Left lobe of liver (tissue), 2 donors: ENCODE data around the gene RFT1. TPM values are rescaled to one million over a fixed set of nuclear protein-coding genes. Genes with fewer than 3 reads are reported as not detected.

Experiments
- ATAC-seq: fragments of 200-7000 bp; cut with Tn5 transposase; one replicate; pipeline ENCODE4 v1.9.1; 2020; ENCODE audit warnings: mild to moderate bottlenecking, moderate library complexity
- DNase-seq: peaks from one replicate; pipeline ENCODE4 v3.0.0-alpha.2; 2020; ENCODE audit warnings: low spot score
- total RNA-seq: library from RNA; stranded (reverse); gene quantifications from one replicate; pipeline ENCODE4 v1.2.1, GENCODE V29; 2021
- donor health status: DM: no; HTN: no; CAD: no; lungs with moderate emphysema.
- donor health status: DM: no; HTN: yes; CAD: no.

Gene RFT1
- total RNA-seq, 1 donor from 2014 or later, result 11.8 TPM

DNA sequence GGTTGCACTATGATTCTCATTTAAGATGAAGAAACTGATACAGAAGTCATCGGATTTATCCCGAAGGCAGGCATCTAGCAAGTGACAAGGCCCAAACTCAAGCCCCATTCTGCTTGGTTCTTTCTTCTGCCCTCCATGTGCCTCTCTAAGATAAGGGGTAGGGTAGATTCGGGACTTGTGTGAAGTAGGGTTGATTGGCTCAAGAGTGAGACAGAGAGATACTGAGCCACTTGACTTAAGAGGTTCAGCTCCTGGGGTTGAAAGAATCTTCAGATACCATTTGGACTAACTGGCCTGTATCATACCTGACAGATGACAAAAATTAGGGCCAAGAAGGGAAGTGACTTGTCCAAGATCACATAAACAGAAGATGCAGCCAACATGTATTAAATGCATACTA lies 891 bp downstream of the RFT1 start:
- no peak for DNase-seq
- ATAC-seq, result no peak

DNA sequence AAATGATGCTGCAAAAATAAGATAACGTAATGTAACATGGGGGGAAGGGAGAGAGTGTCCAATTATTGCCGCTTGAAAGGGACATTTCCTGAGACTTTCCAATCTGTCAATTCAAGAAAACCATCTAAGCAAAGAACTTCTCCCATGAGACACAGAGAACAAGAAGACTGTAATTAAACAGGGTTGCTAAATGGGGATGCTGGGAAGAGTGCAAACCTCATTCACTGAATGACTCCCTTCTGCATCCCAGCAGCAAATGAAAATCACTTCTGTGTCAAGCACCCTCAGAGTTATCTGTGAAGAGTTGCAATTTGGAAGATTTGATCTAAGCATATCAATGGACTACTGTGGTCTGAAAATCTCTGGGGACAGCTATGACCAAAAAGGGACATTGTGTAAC lies 3.6 kb downstream of the RFT1 start:
- DNase-seq (no peak), ATAC-seq (no peak)

DNA sequence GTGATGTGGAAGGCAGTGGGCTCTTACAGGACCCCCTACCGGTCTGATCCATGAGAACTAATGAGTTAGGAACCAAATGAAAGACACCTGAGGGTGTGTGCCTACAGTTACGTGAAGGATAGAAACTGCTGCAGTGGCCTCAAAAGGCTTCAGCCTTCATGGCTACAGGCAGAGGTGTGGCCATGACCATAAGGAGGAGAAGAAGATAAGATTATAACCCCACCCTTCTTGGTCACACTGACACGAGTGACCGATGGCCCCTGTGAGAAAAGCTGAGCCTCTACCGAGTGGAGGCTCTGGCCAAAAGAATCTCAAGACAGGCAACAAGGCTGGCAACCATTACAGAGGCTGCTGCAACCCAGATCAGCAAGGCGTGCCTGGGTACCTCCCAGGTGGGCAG lies 6.3 kb downstream of the RFT1 start:
- no peak for ATAC-seq
- DNase-seq, result no peak

GRCh38 chr3:53123510-53123909 lies 6.7 kb downstream of the RFT1 start:
- ATAC-seq (no peak), DNase-seq (no peak)

DNA sequence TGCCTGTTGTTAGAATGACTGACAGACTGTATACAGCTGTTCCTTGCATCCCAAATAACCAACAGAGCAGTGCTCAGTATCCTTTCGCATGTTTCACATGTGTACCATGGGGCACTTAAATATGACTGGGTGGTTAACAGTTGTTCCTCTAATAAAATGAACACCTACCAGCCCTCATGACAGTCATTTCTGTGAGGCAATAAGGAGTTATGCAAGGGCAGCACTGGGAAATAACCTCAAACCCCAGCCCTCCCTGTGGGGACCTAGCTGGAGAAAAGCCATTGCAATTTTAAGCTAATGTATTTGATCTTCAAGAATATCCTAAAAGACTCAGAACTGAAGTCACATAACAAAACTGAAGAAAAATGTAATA lies 7.3 kb downstream of the RFT1 start:
- ATAC-seq, result no peak
- no peak for DNase-seq

GRCh38 chr3:53122255-53122932 lies 7.8 kb downstream of the RFT1 start:
- DNase-seq (no peak), ATAC-seq (no peak)

DNA sequence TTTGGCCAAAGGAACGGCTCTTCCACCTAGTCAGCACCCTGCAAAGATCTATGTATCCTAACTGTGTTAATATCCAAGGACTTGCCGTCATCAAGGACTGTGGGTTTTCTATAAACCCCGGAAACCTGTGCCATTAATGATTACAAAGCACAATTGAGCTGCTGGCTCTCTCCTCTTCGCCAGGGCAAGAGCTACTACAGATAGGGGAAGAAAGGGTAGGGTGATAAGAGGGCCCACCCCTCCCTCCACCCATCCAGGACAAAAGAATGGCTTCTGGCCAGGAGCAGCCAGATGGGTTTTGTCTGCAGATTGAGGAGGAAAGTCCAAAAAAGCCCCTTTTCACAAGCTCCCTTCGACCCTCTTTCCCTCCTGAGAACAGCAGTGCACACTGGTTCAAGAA lies 9.9 kb downstream of the RFT1 start:
- DNase-seq (no peak), ATAC-seq (no peak)

- no peak for DNase-seq
- ATAC-seq, result no peak
These were observed 13.3 kb downstream of the RFT1 start for GRCh38 chr3:53116956-53117355.

DNA sequence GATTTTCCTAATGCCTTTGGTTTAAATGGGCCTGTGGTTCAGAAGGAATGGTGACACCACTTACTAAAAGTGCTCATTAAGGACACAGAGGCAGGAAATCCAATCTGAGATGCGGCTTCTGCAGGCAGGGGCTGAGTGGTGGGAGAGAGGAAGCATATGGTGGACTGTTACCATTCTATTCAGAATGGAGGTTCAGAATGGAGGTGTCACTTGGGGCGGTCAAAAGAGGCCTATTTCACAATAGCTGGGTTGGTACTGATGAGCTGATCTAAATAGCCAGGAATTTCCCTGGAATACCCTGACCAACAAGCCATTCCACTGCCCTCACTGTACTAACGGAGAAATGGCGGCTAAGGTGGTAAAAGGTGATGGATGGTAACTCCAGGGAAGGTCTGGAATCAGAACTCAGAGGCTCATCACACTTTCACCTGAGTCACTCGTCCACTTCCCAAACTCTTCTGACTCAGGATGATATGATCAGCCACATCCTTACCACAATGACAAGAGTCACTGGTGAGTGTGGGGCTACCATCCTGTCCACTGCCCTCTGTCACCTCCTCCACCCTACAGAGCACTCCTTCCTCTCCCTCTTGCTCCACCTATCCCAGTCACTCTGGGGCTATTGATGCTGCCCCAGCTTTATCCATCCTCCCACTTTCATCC lies 15.7 kb downstream of the RFT1 start:
- DNase-seq (no peak), ATAC-seq (no peak)

DNA sequence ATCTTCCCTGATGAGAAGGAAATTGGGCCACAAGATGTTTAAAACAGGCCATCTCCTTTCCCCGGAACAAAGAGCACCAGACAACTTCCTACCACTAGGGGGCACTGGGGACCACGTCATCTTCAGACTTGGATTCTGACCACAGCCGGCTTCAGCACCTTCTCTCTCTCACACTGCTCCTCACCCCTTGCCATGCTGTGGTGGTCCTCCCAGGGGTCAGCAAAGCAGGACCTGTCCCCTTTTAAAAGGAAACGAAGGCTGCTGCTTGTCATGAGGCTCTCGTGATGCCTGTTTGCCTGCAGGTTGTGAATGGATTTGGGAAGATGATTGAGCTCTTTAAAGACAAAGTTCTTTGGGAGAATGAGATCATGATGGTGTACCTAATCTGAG lies 16.2 kb downstream of the RFT1 start:
- DNase-seq (peak; percentile 73), ATAC-seq (peak; percentile 89)

DNA sequence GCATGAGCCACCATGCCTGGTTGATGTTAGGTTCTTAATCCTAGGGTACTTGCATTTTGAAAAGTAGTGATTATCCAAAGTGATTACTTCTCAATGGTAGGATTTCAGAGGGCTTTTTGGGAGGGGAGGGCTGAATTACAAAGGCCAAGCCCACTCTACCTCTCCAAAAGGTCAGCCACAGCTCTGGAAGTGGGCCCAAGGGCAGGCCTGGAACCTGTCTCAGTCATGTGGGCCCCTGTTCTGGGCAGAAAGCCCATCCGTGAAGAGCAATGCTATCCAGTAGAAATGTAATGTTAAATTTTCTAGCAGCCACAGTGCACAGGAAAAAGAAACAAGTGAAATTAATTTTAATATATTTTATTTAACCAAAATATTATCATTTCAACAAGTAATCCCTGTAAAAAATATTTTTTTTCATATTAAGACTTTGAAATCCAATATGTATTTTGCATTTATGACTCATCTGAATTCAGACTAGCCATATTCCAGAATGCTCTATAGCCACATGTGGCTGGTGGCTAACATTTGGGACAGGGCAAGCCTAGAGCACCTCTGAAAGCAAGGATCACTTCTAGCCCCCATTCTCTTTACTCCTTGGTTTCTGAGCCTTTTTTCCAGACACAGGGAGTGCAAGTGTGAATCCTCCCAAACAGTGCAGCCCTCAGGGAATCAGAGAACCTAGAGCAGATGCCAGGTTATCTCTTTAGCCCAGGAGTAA lies 16.8 kb downstream of the RFT1 start:
- DNase-seq, result no peak
- peak; percentile 61 for ATAC-seq

GRCh38 chr3:53111822-53112221 lies 18.4 kb downstream of the RFT1 start:
- no peak for ATAC-seq
- no peak for DNase-seq

- ATAC-seq (peak; percentile 81), DNase-seq (no peak)
These were observed 20.1 kb downstream of the RFT1 start for GRCh38 chr3:53109891-53110771.

DNA sequence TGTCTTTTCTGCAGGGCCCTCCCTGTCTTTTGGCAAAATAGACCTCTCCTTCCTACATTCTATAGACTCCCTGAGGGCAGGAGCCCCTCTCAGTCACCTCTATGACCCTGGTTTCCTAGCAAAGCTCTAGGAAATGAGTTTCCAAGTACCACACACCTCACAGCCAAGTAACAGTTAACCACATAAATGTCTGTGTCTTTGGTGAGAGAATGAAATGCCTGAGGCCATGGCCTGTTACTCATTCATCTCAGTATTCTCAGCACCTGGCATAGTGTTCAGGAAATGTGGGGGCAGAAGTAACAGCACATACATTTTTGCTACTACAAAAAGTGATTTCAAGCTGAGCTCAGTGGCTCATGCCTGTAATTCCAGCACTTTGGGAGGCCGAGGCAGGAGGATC lies 21.0 kb downstream of the RFT1 start:
- ATAC-seq (no peak), DNase-seq (no peak)

DNA sequence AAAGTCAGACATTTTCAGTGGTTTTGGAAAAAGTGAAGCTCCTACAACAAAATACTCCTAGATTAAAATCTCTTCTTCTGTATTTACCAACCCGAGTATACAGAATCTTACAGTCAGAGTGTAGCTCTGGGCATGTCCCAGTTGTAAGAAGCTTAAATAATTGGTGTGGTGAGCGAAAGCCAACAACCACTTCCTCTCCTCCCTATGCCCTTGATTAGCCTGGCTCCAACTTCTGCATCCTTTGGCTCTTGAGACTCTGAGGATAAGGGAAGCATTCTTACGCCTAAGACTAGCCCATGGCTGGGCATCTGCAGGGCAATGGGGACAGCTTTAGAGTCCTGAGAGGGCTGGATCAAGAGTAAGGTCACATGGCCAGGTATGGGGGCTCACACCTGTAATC lies 25.5 kb downstream of the RFT1 start:
- ATAC-seq, result peak; percentile 21
- no peak for DNase-seq

GRCh38 chr3:53103397-53104296 lies 26.6 kb downstream of the RFT1 start:
- peak; percentile 28 for ATAC-seq
- DNase-seq, result no peak

DNA sequence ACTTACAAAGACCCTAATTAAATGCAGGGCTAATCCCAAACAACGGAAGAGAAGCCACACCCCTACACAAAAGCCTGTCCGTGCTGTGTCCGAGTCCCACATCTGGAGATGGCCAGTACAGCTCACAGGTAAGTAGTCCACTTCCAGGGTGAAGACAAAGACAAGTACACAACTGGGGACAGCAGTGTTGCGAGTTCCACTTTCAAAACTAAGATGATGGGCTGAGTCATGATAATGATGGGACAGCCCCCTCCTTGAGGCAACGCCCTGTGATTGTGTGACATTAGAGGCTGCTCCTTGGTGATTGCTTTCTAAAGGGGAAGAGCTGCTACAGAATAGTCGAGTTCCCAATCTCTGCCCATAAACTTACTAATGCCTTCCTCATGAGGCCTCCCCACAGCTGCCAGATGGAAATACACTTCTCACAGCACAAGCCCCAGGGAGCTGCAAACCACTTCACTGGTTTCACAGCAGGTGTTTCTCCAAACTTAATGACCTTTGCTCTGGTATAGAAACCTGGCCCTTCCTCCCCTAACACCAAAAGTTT lies 27.6 kb downstream of the RFT1 start:
- DNase-seq (no peak), ATAC-seq (peak; percentile 50)

DNA sequence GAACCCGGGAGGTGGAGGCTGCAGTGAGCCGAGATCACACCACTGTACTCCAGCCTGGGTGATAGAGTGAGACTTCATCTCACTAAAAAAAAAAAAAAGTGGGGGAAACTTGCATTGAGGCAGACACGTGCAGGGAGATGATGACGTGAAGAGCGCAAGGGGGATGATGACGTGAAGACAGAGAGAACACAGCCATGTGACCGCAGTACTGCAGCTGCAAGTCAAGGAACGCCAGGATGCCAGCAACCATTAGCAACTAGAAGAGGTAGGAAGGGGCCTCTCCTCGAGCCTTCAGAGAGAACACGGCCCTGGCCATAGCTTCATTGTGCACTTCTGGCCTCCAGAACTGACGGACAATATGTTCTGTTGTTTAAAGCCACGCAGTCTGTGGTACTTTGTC lies 28.3 kb downstream of the RFT1 start:
- no peak for ATAC-seq

GRCh38 chr3:53100818-53101466 lies 29.3 kb downstream of the RFT1 start:
- ATAC-seq (no peak), DNase-seq (no peak)

More for the DNA sequence above, 28.3 kb downstream of the RFT1 start:
- no peak for DNase-seq
